Embryonic facial prominence (tissue), 1 donor: Measurements from ENCODE around the gene MYL6B.
"Not testable (repeated sequence)": the region's sequence is repeated elsewhere in the genome, so short reads cannot be mapped to it uniquely, and the experiment has no call there.

Experiments
- DNase-seq: peaks from one replicate; pipeline ENCODE4 v3.0.0-alpha.2; 2016; ENCODE audit errors: extremely low spot score

The MYL6B gene

GRCh38 chr12:56152132-56152755, at the start of gene MYL6B:
TSS of gene MYL6B (plus strand) at chr12:56152587. CDS start at chr12:56153919, 1,332 bp downstream.
- peak; percentile 81 for DNase-seq

GRCh38 chr12:56102683-56103065, 49.7 kb upstream of the MYL6B start:
- DNase-seq: no peak

GRCh38 chr12:56103066-56103711, 49.2 kb upstream of the MYL6B start:
- no peak for DNase-seq

GRCh38 chr12:56103823-56104108, 48.6 kb upstream of the MYL6B start:
- no peak for DNase-seq

GRCh38 chr12:56104109-56104814, 48.1 kb upstream of the MYL6B start, which contains the start of gene PA2G4:
TSS of gene PA2G4 (plus strand) at chr12:56104559. CDS start at chr12:56104738, 179 bp downstream.
- peak; percentile 94 for DNase-seq

- no peak for DNase-seq
Observed at GRCh38 chr12:56104815-56105608, 47.4 kb upstream of the MYL6B start.

GRCh38 chr12:56105609-56105902, 46.8 kb upstream of the MYL6B start:
- DNase-seq: no peak

- no peak for DNase-seq
Observed at GRCh38 chr12:56107242-56107641, 45.1 kb upstream of the MYL6B start.

GRCh38 chr12:56110571-56110970, 41.8 kb upstream of the MYL6B start:
- no peak for DNase-seq

GRCh38 chr12:56114084-56114483, 38.3 kb upstream of the MYL6B start:
- DNase-seq: no peak

- no peak for DNase-seq
Observed at GRCh38 chr12:56115329-56115728, 37.1 kb upstream of the MYL6B start.

- peak; percentile 90 for DNase-seq
Observed at GRCh38 chr12:56116267-56117081, 35.9 kb upstream of the MYL6B start, which contains the start of gene RPL41. TSS of gene RPL41 (plus strand) at chr12:56116633.

GRCh38 chr12:56117082-56117706, 35.2 kb upstream of the MYL6B start:
- DNase-seq: not testable (repeated sequence)

- DNase-seq: peak; percentile 100
Observed at GRCh38 chr12:56117778-56118687, 34.4 kb upstream of the MYL6B start, which contains the start of gene ZC3H10. TSS of gene ZC3H10 (plus strand) at chr12:56118266. CDS start at chr12:56120563, 2,297 bp downstream.

- DNase-seq: no peak
Observed at GRCh38 chr12:56118688-56119357, 33.6 kb upstream of the MYL6B start.

- DNase-seq: peak; percentile 73
Observed at GRCh38 chr12:56119361-56119796, 33.0 kb upstream of the MYL6B start.

- DNase-seq: no peak
Observed at GRCh38 chr12:56120158-56120846, 32.1 kb upstream of the MYL6B start.

GRCh38 chr12:56121204-56121870, 31.1 kb upstream of the MYL6B start:
- DNase-seq: no peak
